Measurements from ENCODE around the gene SETBP1. TPM values are rescaled to one million over a fixed set of nuclear protein-coding genes. Genes with fewer than 3 reads are reported as not detected.

The SETBP1 gene
- total and polyA plus RNA-seq, 8 donors: 19.7 to 27.5 (median 21.5) TPM

DNA sequence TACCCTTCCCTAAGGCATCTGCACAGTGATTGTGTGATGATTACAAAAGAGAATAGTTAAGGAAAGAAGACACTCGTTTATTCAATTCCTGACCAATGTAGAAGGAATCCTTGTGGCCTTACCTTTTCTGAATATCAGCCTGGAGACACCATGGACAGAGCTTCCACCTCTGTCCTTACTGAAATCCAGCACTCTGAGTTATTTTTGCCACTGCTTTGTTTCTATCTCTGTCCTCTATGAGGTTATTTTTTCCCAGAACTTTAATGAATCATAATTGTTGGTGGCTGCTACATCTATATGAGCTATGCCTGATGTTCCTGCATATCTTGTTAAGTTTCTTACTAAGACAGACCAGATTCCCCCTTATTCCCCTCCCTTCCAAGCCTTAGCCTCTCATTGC is 275.1 kb downstream of the SETBP1 start:
- intact Hi-C loops (cut with DNase I): no loop called here
- Histone ChIP-seq H3K36me3 (no peaks in the 10 kb centered on the region), H3K27me3 (no peaks in the 10 kb centered on the region), H3K4me3 (no peak overlapping the region), H3K4me1 (no peaks in the 10 kb centered on the region), H3K9me3 (no peaks in the 10 kb centered on the region), H3K27ac (no peak overlapping the region)
- ATAC-seq: no peak
- TF ChIP-seq, protein P1, sequence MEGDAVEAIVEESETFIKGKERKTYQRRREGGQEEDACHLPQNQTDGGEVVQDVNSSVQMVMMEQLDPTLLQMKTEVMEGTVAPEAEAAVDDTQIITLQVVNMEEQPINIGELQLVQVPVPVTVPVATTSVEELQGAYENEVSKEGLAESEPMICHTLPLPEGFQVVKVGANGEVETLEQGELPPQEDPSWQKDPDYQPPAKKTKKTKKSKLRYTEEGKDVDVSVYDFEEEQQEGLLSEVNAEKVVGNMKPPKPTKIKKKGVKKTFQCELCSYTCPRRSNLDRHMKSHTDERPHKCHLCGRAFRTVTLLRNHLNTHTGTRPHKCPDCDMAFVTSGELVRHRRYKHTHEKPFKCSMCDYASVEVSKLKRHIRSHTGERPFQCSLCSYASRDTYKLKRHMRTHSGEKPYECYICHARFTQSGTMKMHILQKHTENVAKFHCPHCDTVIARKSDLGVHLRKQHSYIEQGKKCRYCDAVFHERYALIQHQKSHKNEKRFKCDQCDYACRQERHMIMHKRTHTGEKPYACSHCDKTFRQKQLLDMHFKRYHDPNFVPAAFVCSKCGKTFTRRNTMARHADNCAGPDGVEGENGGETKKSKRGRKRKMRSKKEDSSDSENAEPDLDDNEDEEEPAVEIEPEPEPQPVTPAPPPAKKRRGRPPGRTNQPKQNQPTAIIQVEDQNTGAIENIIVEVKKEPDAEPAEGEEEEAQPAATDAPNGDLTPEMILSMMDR (IDR thresholded peaks at IDR 0.05): no peak
- DNase-seq: no peak

DNA sequence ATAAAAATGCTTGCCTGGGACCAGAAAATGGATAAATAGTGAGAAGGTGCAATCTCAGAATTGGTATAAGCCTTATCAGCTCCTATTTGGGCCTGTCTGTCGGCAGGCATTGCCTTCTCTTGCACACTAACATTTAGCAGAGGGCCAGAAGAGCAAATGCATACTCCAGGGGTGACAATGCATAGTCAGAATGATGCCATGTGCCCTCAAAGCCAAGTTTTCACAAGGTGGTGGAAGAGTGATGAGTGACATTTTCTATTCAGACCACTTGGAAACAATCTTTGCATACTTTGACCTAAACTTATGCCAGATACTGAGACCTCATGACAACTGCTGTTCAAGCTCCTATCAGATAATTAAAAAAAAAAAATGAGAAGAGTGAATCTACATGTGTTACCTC is 276.3 kb downstream of the SETBP1 start:
- no peak overlapping the region for H3K4me3 ChIP-seq
- no peaks in the 10 kb centered on the region for H3K9me3 ChIP-seq
- intact Hi-C loops (cut with DNase I): no loop called here
- no peaks in the 10 kb centered on the region for H3K27me3 ChIP-seq
- no peaks in the 10 kb centered on the region for H3K36me3 ChIP-seq
- TF ChIP-seq, protein P1 (IDR thresholded peaks at IDR 0.05): no peak
- DNase-seq (no peak), ATAC-seq (no peak)
- H3K4me1 ChIP-seq: no peaks in the 10 kb centered on the region
- no peak overlapping the region for H3K27ac ChIP-seq

DNA sequence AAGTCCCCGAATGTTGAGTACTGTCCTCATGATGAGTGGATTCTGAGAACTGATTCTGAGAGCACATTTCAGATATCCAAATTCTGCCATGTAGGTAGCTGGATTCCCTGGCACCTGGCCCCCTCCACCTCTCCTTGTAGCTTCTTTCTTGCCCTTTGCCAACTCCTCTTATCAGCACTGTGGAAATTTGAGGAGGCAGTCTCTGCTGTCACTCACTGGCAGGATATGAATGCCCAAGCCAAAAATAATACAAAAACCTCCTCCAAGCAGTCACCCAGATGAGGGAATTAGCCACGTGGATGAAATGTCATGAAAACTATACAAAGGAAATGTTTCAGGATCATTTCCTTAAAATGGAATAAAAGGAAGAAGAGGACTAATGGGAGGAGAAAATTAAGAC is 276.8 kb downstream of the SETBP1 start:
- no peaks in the 10 kb centered on the region for H3K27me3 ChIP-seq
- no peak for DNase-seq
- no peak overlapping the region for H3K4me3 ChIP-seq
- no peaks in the 10 kb centered on the region for H3K9me3 ChIP-seq
- TF ChIP-seq, protein P1 (IDR thresholded peaks at IDR 0.05): no peak
- H3K36me3 ChIP-seq: no peaks in the 10 kb centered on the region
- intact Hi-C loops (cut with DNase I): no loop called here
- no peak for ATAC-seq
- no peak overlapping the region for H3K27ac ChIP-seq
- H3K4me1 ChIP-seq: no peaks in the 10 kb centered on the region

DNA sequence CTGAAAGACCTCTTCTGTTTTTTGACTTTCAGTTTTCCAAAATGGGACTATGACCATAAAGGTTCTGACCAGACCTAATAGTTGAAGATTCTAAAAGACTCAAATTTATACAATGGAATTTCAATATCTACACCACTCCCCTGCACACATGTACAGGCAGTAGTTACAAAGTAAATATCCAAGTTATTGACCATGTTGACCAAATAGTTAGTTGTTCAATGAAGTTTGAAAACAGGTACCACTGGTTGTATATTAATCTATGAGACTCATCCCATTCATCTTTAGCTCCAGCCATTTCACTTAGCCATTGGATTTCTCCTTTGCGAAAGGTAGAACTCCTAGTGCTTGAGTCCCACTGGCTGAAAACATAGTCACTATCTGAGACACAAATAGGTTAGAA is 277.4 kb downstream of the SETBP1 start:
- no peak for DNase-seq
- no peak for ATAC-seq
- no peak overlapping the region for H3K4me3 ChIP-seq
- TF ChIP-seq, protein P1 (IDR thresholded peaks at IDR 0.05): no peak
- H3K4me1 ChIP-seq: no peaks in the 10 kb centered on the region
- H3K27ac ChIP-seq: no peak overlapping the region
- intact Hi-C loops (cut with DNase I): no loop called here
- H3K9me3 ChIP-seq: no peaks in the 10 kb centered on the region
- H3K27me3 ChIP-seq: no peaks in the 10 kb centered on the region
- H3K36me3 ChIP-seq: no peaks in the 10 kb centered on the region

DNA sequence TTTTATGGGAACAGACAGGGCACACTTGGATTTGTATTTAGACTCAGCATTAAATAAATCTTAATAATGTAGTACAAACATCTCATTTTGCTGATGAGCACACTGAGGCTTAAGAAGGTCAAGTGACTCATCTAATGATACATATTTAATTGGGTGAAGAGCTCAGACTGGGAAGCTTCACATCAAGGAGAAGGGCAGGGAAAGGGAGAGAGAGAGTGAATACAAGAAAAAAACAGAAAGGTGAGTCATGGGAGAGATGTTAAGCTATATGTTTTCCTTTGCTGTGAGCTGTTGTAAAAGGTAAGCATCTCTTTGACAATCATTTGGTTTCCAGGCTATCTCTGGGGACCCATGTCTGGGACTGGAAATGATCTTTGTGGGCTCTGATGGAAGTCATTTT is 277.8 kb downstream of the SETBP1 start:
- Histone ChIP-seq H3K9me3 (no peaks in the 10 kb centered on the region), H3K36me3 (no peaks in the 10 kb centered on the region), H3K4me3 (no peak overlapping the region), H3K4me1 (no peaks in the 10 kb centered on the region), H3K27me3 (no peaks in the 10 kb centered on the region), H3K27ac (no peak overlapping the region)
- TF ChIP-seq, protein P1 (IDR thresholded peaks at IDR 0.05): no peak
- no peak for ATAC-seq
- intact Hi-C loops (cut with DNase I): no loop called here
- no peak for DNase-seq

Data from left lung (tissue), 10 donors.